ENCODE results near the gene GPD2.
"Not testable (repeated sequence)": the region's sequence is repeated elsewhere in the genome, so short reads cannot be mapped to it uniquely, and the experiment has no call there.

GPD2 gene

DNA sequence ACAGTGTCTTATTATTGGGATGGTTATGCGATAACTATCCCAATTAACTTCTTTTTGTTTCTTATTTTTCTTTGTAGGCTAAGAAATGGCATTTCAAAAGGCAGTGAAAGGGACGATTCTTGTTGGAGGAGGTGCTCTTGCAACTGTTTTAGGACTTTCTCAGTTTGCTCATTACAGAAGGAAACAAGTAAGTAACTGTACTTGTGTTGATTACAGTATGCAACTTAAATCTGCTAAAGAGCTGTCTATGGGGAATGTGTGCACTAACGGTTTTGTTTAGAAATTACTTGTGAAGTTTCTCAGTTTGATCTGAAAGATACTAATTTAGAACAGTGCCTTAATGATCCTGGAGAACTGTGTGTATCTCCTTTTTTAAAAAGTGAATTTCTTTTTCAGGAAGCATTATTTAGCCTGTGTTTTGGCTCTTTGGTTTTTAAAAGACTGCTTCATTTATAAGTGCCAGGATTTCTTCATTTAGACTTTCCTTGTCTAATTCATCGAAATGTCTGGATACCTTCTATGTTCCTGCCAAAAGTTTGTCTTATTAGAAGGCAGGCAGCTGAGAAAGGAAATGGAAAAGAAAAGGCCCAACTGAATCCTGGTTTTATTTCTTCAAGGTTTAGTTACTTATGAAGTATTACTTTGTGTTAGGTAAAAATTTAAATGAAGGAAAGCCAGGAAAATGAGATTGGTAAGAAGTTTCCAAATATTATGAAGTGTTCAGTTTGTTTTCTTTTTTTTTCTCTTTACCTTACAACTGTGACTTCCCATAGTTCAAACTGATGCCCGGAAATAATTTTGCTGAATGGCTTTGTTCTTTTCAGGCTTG is 40.1 kb downstream of the GPD2 start:
- DNase-seq: peak; percentile 76

DNA sequence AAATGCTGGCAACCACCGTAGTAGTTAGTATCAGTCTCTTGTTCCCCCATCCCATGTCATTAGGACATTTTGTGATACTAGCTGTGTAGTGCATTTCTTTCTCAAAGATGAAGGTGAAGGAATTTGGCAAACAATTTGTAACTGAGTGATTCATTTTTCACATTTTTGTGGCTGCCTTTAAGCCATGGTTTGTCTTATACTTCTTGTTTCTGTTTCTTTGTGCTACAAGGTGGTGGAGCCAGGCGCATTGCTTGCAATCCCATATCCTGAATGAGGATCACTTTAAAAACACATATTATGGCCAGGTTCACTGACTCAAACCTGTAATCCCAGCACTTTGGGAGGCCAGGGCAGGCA is 40.6 kb downstream of the GPD2 start:
- peak; percentile 75 for DNase-seq

DNA sequence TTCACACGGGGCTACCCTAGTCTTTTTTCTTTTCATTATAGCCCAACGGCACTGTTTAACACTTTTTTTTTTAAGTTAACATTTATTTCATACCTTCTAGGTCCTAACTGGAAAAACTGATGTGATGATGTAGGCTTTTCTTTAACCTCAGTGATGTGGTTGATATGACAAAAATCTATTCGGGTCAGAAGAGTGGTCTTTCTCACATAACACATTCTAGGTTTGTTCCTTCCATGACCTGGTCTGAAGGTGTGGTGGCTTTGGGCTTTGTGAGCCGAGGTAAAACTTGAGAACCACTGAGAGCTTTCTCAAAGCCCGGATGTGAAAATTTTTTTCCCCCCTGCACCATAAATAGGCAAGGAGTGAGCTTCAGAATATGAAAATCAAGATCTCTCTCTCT is 44.2 kb downstream of the GPD2 start:
- peak; percentile 47 for DNase-seq

DNA sequence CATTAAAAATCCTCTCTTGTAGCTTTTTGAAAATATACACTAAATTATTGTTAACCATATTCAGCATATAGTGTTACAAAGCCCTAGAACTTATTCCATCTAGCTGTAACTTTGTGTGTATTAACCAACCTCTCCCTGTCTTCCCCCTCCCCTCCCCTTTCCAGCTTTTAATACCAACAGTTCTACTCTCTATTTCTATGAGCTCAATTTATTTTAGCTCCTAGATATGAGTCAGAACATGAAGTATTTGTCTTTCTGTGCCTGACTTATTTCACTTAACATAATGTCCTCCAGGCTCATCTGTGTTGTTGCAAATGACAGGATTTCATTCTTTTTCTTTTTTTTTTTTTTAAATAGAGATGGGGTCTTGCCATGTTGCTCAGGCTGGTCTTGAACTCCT is 45.1 kb downstream of the GPD2 start:
- peak; percentile 17 for DNase-seq

DNA sequence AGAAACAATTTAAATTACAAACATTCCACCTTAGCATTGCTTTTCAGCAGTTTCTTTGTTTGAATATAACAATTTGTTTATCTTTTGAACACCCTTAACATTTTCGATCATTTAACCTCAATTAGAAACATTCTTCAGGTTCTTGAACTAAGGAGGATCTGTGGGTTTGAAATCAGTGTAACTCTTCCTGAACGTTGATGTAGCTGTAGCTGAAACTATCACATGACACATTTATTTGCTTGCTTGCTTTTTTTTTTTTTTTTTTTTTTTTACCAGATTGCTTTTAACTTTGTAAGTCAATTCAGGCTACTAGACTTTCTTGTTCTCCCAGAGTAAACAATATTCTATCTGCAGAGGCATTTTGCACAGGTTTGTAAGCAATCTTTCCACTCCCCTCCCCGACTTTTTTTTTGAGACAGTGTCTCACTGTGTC is 47.6 kb downstream of the GPD2 start:
- peak; percentile 39 for DNase-seq

DNA sequence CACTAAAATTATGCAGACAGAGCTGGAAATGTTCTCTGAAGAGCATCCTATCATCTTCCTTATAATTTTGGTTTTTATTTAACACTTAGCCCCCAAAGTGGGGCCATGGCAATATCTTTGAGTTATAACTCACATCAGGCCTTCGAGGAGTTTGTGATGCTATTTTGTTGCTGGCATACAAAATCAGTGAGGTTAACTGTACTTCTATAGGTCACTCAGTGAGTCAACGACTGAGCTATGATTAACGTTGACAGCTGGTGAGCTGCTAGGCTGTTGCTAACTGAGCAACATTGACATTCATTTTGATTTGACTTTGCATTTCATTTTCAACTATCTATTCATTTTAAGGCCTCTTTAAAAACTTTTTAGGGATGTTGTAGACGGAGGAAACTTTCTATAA is 50.0 kb downstream of the GPD2 start:
- no peak for DNase-seq

DNA sequence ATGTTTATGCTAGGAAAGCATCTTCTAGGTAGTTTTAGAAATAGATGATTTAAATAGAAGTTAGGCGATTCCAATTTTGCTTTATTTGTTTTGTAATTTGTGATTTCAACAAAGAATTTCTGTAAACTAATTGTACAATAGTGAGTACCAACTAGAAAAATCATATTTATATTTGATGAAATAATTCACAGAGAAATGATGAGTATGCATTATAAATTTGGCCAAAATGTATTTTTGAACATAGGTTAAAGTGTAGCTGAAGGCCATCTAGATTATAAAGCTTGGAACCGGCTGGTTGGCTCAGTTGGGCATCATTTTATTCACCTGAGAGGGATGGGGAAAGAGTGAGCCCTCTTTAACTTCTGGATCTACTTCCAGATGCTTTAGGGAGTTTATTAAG is 50.4 kb downstream of the GPD2 start:
- DNase-seq: no peak

DNA sequence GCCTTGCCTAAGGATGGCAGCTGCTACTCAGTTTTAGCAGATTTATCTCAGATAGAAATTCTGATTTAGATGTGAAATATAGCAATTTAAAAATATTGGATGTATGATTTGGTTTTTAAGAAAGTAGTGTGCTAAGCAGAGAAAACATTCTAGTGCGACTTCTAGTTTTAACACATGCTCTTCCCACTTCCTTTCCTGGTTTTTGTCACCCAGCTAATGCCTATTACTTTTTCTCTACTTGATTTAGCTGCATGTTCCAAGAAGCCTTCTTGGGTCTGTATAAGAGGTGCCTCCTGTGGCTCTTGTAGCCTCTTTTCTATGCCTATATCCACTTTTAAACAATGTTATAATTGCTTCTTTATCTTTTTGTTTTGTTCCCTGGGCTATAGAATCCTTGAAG is 53.0 kb downstream of the GPD2 start:
- peak; percentile 60 for DNase-seq

DNA sequence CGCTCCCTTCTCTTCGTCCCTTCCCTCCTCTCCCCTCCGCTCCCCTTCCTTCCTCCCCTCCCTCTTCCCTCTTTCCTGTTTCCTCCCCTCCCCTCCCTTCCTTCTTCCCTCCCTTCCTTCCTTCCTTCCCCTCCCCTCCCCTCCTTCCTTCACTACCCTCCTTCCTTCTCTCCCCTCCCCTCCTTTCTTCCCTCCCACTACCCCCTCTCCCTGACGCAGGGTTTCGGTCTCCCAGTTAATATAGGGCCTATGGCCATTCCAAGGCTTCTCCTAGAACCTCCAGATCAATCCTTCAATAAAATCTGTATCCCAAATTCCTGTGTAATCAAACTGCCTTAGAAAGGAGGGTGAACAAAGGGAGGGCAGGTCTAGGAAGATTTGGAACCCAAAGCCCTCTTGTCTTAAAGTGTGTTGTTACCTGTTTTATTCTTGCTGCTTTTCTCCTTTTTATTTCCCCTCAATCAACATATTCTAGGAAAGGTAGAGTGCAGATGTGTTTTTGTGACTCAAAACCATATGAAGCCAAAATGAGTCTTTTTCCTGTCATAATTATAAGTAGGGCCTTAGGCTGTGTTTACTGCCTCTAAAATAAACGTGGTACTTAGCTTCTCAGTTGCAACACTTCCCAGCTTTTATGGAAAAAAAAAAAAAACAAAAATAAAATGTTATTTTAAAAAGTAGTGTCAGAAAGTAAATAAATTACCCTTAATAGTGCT is 53.7 kb downstream of the GPD2 start:
- DNase-seq: peak; percentile 67

DNA sequence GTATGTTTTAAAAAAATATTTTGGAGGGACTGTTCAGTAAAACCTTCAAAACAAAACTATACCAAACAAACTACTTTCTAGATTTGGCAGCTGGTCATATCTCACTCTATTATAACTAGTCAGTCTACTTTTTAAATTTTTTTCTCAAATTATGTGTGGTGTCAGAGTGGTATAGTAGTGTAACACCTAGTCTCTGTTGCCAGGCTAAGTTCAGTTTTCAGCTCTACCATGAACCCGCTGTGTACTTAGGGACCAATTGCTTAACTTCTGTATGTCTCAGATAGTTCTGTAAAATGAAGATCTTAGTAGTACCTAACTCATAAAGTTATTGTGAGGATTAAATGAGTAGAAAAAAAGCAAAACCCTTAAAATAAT is 54.3 kb downstream of the GPD2 start:
- DNase-seq: no peak

DNA sequence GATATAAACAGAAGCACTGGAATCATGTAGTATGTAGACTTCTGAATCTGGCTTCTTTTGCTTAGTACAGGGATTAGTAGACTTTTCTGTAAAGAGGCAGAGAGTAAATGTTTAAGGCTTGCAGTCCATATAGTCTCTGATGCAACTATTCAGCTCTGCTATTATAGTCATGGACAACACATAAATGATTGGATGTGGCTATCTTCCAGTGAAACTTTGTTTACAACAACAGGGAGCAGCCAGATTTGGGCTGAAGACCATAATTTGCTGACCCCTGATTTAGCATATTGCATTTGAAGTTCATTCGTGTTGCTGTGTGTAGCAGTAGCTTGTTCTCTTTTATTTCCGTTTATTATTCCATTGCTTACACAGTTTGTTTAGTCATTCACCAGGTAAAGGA is 55.0 kb downstream of the GPD2 start:
- DNase-seq: no peak

DNA sequence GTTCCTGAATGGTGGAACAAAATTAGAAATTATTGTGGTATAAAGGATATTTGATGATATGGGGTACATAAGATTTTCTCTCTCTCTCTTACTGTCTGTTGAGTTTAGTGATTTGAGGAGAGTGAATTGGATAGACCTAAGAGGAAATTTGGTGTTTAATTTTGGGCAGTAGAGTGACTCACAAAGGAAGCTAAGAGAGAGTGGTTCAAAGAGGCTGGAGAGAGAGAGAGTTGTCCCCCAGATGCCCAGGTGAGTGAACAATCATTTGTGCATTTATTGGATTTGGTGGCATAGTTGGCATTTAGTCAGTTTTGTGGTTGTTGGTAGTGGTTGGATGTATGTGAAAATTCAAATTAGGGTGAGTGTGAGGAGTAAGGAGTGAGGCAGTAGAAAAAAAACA is 56.8 kb downstream of the GPD2 start:
- no peak for DNase-seq

DNA sequence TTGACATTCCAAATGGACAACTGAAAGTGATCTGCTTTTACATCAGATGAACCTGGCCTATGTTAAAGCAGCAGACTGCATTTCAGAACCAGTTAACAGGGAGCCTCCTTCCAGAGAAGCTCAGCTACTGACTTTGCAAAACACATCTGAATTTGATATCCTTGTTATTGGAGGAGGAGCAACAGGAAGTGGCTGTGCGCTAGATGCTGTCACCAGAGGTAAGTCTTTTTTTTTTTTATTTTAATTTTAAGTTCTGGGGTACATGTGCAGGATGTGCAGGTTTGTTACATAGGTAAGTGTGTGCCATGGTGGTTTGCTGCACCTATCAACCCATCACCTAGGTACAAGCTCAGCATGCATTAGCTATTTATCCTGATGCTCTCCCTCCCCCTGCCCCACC is 59.8 kb downstream of the GPD2 start:
- DNase-seq: not testable (repeated sequence)

DNA sequence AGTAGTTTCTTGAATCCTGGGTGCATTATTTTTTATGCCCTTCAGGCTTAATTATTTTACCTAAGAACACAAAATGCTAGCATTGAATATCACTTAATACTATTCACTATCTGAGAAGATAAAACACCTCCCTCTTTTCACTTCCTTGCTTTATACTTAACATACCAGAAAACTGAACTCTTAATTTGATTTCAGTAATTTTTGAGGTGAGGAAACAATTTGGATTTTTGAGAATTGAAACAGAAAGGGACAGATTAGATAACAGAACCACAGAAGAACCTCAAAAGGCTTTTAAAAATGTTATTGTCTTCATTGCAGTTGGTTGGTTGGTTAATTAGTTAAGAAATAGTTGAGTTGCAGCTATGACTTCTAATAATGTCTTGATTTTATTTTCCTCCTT is 69.5 kb downstream of the GPD2 start:
- no peak for DNase-seq

DNA sequence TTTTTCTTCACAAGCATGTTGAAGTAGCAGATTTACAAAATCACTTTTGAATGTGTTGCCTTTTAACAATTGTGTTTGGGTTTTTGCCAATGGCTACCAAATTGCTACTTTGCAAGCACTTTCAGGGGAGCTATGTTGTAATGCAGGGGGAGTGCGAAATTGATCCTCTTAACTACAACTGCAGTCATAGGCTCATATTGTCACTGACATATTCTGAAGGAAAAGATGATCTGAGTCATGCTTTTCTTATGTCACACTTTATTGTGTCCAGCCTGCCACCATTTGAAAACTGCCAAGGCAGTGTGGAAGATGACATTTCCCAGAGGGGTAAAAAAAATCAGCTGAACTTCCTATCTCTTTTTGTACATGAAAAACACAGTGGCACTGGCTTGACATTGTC is 74.9 kb downstream of the GPD2 start:
- no peak for DNase-seq

DNA sequence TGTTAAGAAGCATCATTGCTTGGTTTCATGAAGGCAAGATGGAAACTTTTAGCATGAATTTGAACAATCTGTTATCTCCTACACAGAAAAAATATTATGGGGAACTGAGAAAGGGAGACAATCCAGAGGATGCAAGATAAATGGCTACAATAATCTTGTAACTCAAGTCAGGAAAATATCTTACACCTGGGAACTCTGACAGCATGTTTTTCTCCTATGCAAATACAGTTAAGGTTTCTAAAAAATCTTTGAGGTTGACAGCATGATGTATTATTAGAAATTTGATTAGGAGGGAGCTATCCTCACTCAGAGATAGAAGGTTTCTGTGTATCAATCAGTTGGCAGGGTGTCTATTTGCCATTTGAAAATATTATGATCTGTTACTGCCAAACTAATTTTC is 75.6 kb downstream of the GPD2 start:
- DNase-seq: no peak

DNA sequence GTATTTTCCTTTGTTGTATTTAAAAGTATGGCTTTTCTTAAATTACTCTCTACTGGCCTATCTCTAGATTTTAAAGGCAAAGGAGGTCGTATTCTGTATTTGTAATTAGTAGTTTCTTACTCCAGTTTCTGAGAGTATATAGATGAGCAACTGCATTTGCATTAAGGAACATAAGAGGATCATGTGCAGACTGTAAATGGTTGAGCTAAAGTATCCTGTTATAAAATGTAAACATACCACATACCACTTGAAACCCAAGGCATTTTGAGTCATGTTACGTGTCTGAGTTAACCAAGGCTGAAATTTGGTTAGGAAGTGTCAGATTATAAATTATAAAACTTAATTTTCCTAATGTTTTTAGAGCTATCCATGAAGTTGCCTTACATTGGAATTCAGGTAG is 76.3 kb downstream of the GPD2 start:
- no peak for DNase-seq

DNA sequence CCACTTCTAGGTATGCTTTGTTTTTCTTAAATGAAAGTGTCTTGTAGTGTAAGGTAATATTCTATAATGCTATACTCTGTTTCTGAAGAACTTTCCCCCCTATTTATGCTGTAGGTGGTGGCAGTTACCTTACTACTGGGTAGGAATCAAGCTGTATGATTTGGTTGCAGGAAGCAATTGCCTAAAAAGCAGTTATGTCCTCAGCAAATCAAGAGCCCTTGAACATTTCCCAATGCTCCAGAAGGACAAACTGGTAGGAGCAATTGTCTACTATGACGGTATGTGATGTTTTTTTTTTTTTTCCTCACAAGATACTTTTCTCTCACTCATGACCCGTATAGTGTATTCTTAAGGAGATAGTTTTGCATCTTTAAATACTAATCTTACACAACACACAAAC is 77.0 kb downstream of the GPD2 start:
- no peak for DNase-seq

DNA sequence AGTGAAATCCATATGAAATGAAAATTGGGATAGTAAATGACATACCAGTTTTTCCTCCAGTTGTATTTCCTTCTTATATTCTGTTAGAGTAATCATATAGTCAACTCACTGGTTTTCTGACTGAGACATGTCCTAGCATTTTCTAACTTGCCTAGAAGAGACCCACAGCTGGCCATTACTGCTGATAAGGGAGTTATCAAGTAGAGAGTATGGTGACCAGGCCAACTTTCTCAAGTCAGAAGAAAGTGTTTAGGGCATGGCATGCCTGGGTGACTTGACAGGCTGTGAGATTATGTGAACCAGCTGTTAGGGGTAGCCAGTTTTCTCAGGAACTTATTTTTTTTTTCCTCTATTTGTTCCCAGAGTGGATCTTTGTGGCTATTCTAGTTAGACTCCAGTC is 81.2 kb downstream of the GPD2 start:
- DNase-seq: no peak

DNA sequence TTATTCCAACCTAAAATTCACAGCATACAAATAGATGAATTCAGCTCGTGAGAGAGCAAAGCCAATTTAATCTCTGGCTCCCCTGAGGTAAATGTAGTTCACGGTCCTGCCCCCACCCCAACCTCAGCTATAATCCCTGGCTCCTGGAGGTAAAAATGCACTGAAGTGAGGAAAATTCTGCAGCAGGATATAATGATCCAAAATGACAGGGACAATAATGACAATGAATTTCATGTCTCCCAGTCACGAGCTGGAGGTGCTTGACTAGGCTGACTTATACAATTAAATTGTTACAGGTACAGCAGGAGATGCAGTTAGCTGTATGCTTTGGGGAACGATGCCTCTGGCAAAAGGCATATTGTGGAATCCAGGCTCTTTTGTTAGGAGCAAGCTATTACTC is 82.0 kb downstream of the GPD2 start:
- DNase-seq: no peak

DNA sequence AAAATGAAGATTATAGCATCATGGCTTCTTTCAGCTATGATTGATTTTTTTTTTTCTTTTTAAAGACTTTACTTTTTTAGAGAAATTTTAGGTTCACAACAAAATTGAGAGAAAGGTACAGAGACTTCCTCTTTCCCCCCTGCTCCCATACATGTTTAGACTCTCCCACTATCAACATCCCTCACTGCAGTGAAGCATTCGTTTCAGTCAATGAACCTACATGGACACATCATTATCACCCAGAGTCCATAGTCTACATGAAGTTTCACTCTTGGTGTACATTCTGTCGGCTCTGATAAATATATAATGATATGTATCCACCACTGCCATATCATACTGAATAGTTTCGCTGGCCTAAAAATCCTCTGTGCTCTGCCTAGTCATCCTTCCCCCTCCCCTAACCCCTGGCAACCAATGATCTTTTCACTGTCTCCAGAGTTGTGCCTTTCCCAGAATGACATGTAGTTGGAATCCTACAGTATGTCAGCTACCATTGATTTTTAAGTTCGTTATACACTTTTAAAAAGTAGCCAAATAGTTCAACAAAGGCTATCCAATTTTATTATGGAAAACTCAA is 86.8 kb downstream of the GPD2 start:
- DNase-seq: no peak

DNA sequence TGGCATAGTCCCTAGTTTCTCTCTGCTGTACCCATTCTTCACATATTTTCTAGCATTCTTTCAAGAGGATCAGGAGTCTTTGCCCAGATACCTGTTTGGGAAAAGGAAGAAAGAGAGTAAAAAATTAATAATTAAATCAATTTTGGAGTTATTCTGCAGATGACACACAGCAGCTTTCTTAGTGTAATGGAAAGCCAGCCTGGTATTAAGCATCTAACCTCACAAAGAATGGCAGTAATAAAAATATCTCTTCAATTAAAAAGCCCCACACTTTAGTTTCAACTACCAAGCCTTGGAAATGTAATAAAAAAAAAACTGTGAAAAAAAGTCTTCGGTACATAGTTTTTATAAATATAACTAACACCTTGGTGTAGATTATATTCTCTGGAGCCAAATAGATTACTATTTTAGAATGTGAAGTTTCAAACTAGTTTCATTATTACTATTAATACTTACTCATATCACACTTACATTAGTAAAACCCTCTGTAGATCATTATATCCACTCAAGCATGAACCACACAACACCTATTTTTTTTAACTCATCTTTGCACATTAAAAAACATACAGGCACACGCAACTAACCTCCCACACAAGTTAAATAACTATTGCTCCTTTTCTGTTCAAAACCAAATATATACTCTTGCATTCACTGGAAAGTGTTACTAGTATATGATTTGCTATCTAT is 90.9 kb downstream of the GPD2 start:
- DNase-seq: peak; percentile 65

DNA sequence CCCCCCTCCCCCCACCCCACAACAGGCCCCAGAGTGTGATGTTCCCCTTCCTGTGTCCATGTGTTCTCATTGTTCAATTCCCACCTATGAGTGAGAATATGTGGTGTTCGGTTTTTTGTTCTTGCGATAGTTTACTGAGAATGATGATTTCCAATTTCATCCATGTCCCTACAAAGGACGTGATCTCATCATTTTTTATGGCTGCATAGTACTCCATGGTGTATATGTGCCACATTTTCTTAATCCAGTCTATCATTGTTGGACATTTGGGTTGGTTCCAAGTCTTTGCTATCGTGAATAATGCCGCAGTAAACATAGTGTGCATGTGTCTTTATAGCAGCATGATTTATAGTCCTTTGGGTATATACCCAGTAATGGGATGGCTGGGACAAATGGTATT is 92.4 kb downstream of the GPD2 start:
- not testable (repeated sequence) for DNase-seq

DNA sequence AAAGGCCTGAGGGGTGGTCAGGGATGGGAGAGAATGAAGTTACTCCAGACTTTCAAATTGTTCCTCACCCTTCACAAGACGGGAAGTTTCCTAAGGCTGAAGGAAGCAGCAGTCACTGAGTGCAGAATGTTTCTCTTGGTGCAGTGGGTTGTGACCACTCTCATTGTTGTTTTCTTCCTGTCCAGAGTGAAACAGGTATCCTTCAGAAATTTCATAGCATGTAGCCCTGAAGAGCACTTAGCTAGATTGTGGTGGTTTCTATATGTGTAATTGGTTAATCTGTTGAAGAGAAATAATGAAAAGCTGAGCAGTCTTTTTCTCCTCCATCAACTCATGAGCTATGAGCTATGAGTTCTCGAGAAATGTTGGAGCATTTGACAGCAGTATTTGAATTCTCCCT is 96.8 kb downstream of the GPD2 start:
- DNase-seq: no peak

Data from activated CD4-positive, alpha-beta T cell treated with anti-CD3 and anti-CD28 coated beads, Interleukin-10, Interleukin-2, amounts not matched to agents 100 ng/mL and 50 ng/mL, durations not matched to agents 16 hours and 8 hours (primary cell).